ENCODE results near the gene ELAVL1.

Gene ELAVL1

DNA sequence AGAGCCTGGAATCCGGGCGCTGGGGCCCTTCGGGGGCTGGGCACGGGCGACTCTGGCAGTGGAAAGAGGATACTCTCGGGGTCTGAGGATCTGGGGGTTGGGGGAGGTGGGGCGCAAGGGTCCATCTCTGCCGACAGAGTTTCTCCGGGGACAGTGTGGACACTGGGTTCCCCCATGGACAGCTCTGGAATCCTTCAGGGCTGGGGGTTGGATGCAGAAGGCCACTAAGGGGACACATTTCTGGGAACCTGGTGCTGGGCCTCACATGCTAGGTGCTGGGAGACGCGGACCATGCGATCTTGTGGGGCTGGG is 88.5 kb downstream of the ELAVL1 start:
- H3K36me3 ChIP-seq (ENCODE audit: control insufficient read depth, low read depth, low read length), result peaks cover 3% of the 10 kb centered on the region
- H3K27ac ChIP-seq (ENCODE audit: low read length), result no peak overlapping the region
- H3K9me3 ChIP-seq (ENCODE audit: control insufficient read depth, low read depth, low read length), result no peaks in the 10 kb centered on the region
- H3K27me3 ChIP-seq (ENCODE audit: control insufficient read depth, insufficient read depth, low read length), result peaks cover 61% of the 10 kb centered on the region
- peaks cover 9% of the 10 kb centered on the region for H3K4me1 ChIP-seq (ENCODE audit: control insufficient read depth, low read depth, low read length)
- peak overlapping the region; percentile 47 for H3K4me3 ChIP-seq (ENCODE audit: low read length)
- no peak overlapping the region for H3K9ac ChIP-seq (ENCODE audit: low read length)

DNA sequence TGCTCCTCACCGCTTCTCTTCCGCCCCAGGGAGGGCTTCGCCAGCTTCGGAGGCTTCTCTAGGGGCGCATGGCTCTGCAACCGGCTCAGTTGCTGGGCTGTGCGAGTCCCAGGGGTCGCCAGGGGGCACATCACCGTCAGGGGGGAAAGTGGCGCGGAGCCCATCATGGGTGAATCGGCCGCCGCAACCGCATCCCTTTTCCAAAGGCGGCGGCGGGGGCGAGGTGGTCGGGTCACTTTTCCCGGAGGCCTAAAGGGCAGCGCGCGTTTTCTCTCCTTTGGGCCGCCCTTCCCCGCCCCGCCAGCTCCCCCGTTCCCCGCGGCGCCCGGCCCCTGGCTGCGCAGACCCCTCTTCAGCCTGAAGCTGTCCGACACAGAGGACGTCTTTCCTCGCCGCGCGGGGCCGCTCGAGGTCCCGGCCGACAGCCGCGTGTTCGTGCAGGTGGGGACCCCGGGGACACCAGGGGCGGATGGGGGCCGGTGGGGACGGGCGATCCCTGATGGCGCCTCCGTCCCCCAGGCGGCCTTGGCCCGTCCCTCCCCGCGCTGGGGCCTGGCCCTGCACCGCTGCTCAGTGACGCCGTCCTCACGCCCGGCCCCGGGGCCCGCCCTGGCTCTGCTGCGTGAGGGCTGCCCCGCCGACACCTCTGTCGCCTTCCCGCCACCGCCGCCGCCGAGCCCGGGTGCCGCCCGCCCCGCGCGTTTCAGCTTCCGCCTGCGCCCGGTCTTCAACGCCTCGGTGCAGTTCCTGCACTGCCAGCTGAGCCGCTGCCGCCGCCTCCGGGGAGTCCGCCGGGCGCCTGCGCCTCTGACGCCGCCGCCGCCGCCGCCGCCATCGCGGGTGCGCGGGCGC is 89.1 kb downstream of the ELAVL1 start:
- H3K9ac ChIP-seq (ENCODE audit: low read length), result no peak overlapping the region
- peaks cover 9% of the 10 kb centered on the region for H3K36me3 ChIP-seq (ENCODE audit: control insufficient read depth, low read depth, low read length)
- H3K27me3 ChIP-seq (ENCODE audit: control insufficient read depth, insufficient read depth, low read length), result peaks cover 61% of the 10 kb centered on the region
- no peak overlapping the region for H3K27ac ChIP-seq (ENCODE audit: low read length)
- H3K4me3 ChIP-seq (ENCODE audit: low read length), result peak overlapping the region; percentile 47
- H3K4me1 ChIP-seq (ENCODE audit: control insufficient read depth, low read depth, low read length), result peaks cover 8% of the 10 kb centered on the region
- H3K9me3 ChIP-seq (ENCODE audit: control insufficient read depth, low read depth, low read length), result no peaks in the 10 kb centered on the region

DNA sequence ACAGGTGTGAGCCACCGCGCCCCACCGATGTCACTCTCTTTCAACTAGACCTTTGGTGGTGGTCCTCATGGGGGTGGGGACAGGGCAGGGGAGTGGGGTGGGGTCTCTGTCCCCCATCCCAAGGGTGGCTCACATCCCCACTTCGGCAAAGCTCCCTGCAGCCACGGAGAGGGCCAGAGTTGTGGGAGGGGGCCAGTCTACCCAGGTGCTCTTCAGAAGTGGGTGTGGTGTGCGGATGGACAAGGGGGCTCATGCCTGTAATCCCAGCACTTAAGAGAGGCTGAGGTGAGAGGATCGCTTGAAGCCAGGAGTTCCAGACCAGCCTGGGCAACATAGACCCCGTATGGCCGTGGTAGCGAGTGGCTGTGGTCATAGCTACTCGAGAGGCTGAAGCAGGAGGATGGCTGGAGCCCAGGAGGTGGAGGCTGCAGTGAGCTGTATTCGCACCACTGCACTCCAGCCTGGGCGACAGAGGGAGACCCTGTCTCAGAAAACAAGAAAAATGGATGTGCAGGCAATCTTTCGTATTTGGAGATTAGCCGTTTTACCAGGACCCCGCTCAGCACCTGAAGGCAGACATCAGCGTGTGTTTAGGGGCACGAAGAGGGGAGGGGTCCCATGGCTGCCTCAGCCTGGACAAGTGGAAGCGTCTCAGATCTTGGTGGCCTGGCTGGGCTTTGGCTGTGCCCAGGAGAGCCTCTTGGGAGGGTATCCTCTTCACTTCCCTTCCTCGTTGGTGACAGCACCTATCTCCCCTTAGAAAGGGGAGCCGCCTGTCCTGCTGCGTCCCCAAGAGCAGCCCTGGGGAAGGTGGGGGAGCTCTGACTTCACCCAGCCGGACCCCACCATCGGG is 90.0 kb downstream of the ELAVL1 start:
- no peak overlapping the region for H3K27ac ChIP-seq (ENCODE audit: low read length)
- H3K9me3 ChIP-seq (ENCODE audit: control insufficient read depth, low read depth, low read length), result no peaks in the 10 kb centered on the region
- H3K27me3 ChIP-seq (ENCODE audit: control insufficient read depth, insufficient read depth, low read length), result peaks cover 61% of the 10 kb centered on the region
- H3K9ac ChIP-seq (ENCODE audit: low read length), result no peak overlapping the region
- peaks cover 13% of the 10 kb centered on the region for H3K36me3 ChIP-seq (ENCODE audit: control insufficient read depth, low read depth, low read length)
- peaks cover 6% of the 10 kb centered on the region for H3K4me1 ChIP-seq (ENCODE audit: control insufficient read depth, low read depth, low read length)
- peak overlapping the region; percentile 47 for H3K4me3 ChIP-seq (ENCODE audit: low read length)

DNA sequence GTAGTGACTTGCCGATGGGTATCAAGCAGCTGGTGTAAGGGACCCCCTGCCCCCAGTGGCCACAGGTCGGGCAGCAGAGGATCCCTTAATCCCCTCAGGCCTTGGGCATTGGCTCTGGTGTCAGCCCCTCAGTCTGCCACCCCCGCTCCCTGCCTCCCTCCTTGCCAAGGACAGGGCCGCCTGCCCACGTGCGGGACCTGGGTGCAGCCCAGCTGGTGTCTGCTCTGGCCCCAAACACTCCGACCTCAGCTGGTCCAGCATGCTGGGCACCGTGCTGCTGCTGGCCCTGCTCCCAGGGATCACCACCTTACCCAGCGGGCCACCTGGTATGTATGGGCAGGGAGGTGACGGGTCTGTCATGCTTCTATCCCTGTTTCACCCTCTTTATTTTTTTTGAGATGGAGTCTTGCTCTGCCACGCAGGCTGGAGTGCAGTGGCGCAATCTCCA is 90.8 kb downstream of the ELAVL1 start, which contains the start of gene TGFBR3L:
Gene TGFBR3L, plus strand, starts transcription at position 233 of the 448 bp plus-strand sequence.
- peaks cover 60% of the 10 kb centered on the region for H3K27me3 ChIP-seq (ENCODE audit: control insufficient read depth, insufficient read depth, low read length)

DNA sequence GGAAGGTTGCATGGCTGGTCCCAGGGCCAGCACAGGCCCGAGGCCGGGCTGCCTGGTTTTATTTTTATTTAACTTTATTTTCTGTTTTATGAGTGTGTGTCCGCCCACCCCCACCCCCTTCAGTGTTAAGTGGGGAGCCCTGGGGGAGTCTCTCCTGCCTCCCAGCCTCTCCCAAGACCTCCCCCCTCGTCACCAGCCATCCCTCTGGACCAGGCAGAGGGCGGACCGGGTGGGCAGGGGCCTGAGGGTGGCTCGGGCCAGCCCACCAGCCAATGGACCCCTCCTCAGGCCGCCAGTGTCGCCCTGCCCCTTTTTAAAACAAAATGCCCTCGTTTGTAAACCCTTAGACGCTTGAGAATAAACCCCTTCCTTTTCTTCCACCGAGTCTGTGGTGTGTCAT is 91.3 kb downstream of the ELAVL1 start:
- H3K36me3 ChIP-seq (ENCODE audit: control insufficient read depth, low read depth, low read length), result peaks cover 16% of the 10 kb centered on the region
- H3K4me3 ChIP-seq (ENCODE audit: low read length), result no peak overlapping the region
- no peak overlapping the region for H3K27ac ChIP-seq (ENCODE audit: low read length)
- H3K4me1 ChIP-seq (ENCODE audit: control insufficient read depth, low read depth, low read length), result no peaks in the 10 kb centered on the region
- no peaks in the 10 kb centered on the region for H3K9me3 ChIP-seq (ENCODE audit: control insufficient read depth, low read depth, low read length)
- no peak overlapping the region for H3K9ac ChIP-seq (ENCODE audit: low read length)
- H3K27me3 ChIP-seq (ENCODE audit: control insufficient read depth, insufficient read depth, low read length), result peaks cover 54% of the 10 kb centered on the region

More for the DNA sequence above, 90.8 kb downstream of the ELAVL1 start, which contains the start of gene TGFBR3L:
- Histone ChIP-seq H3K4me1 (ENCODE audit: control insufficient read depth, low read depth, low read length) (peaks cover 2% of the 10 kb centered on the region), H3K9ac (ENCODE audit: low read length) (no peak within 1 kb of the TSS), H3K4me3 (ENCODE audit: low read length) (no peak within 1 kb of the TSS), H3K27ac (ENCODE audit: low read length) (no peak within 1 kb of the TSS), H3K9me3 (ENCODE audit: control insufficient read depth, low read depth, low read length) (no peaks in the 10 kb centered on the region), H3K36me3 (ENCODE audit: control insufficient read depth, low read depth, low read length) (peaks cover 16% of the 10 kb centered on the region)

DNA sequence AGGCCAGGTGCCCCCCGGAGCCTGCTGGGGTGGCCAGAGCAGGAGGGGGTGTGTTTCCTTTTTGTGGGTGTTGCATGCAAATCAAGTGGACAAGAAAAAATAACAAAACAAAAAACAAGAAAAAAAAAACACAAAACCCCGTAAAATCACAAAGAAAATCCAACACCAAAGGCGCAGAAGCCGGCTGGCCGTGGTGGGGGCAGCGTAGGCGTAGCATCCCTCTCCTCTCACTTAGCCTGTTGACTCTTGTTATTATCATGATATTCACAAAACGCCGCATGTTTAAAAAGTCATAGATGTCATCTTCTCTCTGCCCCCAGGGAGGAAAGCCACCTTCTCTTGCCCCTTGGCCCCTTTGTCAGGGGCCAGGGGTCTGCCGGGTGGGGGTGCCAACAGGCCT is 91.8 kb downstream of the ELAVL1 start:
- no peak overlapping the region for H3K4me3 ChIP-seq (ENCODE audit: low read length)
- no peak overlapping the region for H3K27ac ChIP-seq (ENCODE audit: low read length)
- no peak overlapping the region for H3K9ac ChIP-seq (ENCODE audit: low read length)
- peaks cover 50% of the 10 kb centered on the region for H3K27me3 ChIP-seq (ENCODE audit: control insufficient read depth, insufficient read depth, low read length)
- peaks cover 16% of the 10 kb centered on the region for H3K36me3 ChIP-seq (ENCODE audit: control insufficient read depth, low read depth, low read length)
- H3K4me1 ChIP-seq (ENCODE audit: control insufficient read depth, low read depth, low read length), result no peaks in the 10 kb centered on the region
- no peaks in the 10 kb centered on the region for H3K9me3 ChIP-seq (ENCODE audit: control insufficient read depth, low read depth, low read length)

DNA sequence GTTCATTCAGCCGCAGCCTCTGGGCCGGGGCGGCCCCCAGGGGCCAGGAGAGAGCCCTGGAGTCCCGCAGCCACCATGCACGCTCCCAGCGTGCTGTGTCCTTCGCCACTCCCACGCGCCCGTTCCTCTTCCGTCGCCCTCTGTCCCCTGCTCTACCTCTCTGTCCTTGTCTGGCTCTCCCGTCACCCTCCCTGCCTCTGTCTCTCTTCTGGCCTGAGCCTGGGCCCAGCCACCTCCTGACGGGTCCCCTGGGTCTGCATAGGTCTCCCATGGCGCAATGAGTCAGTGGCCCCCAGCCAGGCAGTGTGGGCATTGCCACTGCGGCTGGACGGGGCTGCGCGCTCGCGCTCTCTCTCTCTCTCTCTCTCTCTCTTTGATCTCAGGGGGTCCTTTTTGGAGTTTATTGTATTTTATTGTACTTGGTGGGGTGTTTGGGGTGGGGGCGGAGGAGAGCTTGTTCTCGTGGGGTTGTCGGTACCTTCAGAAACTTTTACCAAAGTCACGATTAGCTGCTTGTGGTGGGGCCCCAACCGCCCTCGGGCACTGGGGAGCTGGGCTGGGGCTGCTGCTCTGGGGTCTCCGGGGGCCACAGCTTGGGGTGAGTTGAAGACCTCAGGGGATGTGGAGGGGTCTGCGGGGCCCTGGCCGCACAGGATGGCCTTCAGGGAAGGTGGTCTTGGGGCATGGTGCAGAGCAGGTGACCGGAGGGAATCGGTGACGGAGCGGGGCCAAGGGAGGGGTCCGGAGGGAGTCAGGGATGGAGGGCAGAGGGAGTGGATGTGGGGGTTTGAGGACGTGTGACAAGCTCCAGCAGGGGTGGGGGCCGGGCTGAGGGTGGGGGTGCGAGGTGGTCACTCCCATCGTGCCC is 92.5 kb downstream of the ELAVL1 start:
- Histone ChIP-seq H3K9ac (ENCODE audit: low read length) (no peak overlapping the region), H3K36me3 (ENCODE audit: control insufficient read depth, low read depth, low read length) (peaks cover 16% of the 10 kb centered on the region), H3K4me1 (ENCODE audit: control insufficient read depth, low read depth, low read length) (no peaks in the 10 kb centered on the region)

DNA sequence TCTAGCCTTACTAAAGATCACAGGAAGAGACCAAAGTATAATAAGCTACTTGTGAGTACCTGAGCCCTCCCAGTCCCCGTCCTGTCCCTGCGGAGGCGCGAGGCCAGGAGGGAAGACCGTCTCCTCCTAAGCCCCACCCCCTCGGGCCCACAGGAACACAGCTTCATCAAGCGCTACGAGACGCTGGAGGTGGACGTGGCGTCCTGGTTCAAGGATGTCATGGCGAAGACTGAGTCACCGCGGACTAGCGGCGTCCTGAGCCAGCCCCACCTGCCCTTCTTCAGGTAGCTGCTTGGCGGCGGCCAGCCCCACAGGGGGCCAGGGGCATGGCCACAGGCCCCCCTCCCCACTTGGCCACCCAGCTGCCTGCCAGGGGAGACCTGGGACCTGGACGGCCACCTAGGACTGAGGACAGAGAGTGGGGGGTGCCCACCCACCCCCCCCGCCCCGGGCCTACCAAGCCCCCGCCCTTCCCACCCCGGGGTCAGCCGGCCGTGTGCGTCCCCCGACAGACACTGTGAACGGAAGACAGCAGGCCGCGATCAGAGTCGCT is 93.2 kb downstream of the ELAVL1 start:
- Histone ChIP-seq H3K36me3 (ENCODE audit: control insufficient read depth, low read depth, low read length) (peaks cover 16% of the 10 kb centered on the region), H3K4me1 (ENCODE audit: control insufficient read depth, low read depth, low read length) (no peaks in the 10 kb centered on the region), H3K9me3 (ENCODE audit: control insufficient read depth, low read depth, low read length) (no peaks in the 10 kb centered on the region), H3K27ac (ENCODE audit: low read length) (no peak overlapping the region), H3K4me3 (ENCODE audit: low read length) (no peak overlapping the region), H3K9ac (ENCODE audit: low read length) (no peak overlapping the region), H3K27me3 (ENCODE audit: control insufficient read depth, insufficient read depth, low read length) (peaks cover 36% of the 10 kb centered on the region)

More for the DNA sequence above, 92.5 kb downstream of the ELAVL1 start:
- Histone ChIP-seq H3K27ac (ENCODE audit: low read length) (no peak overlapping the region), H3K9me3 (ENCODE audit: control insufficient read depth, low read depth, low read length) (no peaks in the 10 kb centered on the region), H3K4me3 (ENCODE audit: low read length) (no peak overlapping the region), H3K27me3 (ENCODE audit: control insufficient read depth, insufficient read depth, low read length) (peaks cover 43% of the 10 kb centered on the region)

DNA sequence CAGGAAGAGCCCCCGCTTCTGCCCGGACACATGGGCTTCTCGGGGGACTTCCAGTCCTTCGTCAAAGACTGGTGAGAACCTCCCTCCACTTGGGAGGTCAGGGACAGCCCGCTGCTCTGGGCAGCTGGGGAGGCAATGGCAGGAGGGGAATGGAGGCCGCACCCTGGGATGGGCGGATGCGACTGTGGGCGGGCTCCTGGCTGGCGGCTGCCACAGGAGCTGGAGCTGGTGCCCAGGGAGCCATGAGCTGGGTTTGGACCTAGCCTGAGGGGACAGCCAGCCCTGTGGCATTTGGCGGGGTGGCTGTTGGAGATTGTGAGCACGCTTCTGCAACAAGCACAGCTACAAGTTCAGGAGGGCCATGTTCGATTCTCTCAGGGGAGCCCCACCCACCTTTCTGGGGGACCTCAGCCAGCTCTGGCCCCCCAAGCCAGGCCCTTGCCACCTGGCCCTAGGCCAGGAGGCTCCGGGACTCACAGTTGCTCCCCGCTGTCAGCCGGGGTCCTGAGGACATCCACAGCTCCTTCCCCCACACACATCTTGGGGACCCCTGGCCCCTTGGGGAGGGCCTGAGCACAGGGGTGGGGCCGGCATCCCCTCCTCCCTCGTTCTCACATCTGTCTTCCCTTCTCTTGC is 93.8 kb downstream of the ELAVL1 start:
- Histone ChIP-seq H3K9me3 (ENCODE audit: control insufficient read depth, low read depth, low read length) (no peaks in the 10 kb centered on the region), H3K4me1 (ENCODE audit: control insufficient read depth, low read depth, low read length) (no peaks in the 10 kb centered on the region), H3K27me3 (ENCODE audit: control insufficient read depth, insufficient read depth, low read length) (peaks cover 30% of the 10 kb centered on the region), H3K9ac (ENCODE audit: low read length) (no peak overlapping the region), H3K27ac (ENCODE audit: low read length) (no peak overlapping the region), H3K36me3 (ENCODE audit: control insufficient read depth, low read depth, low read length) (peaks cover 16% of the 10 kb centered on the region), H3K4me3 (ENCODE audit: low read length) (no peak overlapping the region)

DNA sequence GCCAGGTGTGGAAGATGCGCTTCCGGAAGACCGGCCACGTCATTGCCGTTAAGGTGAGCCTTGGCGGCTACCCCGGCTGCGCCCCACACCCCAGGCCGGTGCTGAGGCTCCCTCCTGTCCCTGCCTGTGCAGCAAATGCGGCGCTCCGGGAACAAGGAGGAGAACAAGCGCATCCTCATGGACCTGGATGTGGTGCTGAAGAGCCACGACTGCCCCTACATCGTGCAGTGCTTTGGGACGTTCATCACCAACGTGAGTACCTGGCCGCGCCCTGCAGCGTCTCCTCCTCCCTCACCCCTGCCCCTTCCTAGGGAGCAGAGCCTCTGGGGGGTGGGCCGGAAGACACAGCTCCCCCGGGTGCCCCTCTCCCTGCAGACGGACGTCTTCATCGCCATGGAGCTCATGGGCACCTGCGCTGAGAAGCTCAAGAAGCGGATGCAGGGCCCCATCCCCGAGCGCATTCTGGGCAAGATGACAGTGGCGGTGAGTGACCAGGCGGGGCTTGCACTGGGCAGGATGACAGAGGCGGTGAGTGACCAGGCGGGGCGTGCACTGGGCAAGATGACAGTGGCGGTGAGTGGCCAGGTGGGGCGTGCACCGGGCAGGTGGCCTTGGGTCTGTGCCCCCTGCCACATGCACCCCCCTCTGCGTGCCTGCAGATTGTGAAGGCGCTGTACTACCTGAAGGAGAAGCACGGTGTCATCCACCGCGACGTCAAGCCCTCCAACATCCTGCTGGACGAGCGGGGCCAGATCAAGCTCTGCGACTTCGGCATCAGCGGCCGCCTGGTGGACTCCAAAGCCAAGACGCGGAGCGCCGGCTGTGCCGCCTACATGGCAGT is 94.9 kb downstream of the ELAVL1 start:
- Histone ChIP-seq H3K9ac (ENCODE audit: low read length) (no peak overlapping the region), H3K9me3 (ENCODE audit: control insufficient read depth, low read depth, low read length) (no peaks in the 10 kb centered on the region), H3K4me3 (ENCODE audit: low read length) (no peak overlapping the region), H3K36me3 (ENCODE audit: control insufficient read depth, low read depth, low read length) (peaks cover 16% of the 10 kb centered on the region), H3K27ac (ENCODE audit: low read length) (no peak overlapping the region), H3K27me3 (ENCODE audit: control insufficient read depth, insufficient read depth, low read length) (peaks cover 19% of the 10 kb centered on the region), H3K4me1 (ENCODE audit: control insufficient read depth, low read depth, low read length) (no peaks in the 10 kb centered on the region)
